Measurements from ENCODE around the gene POSTN.

The POSTN gene

GRCh38 chr13:37598597-37598996, at the start of gene POSTN:
POSTN (minus strand) TSS chr13:37598768; CDS start chr13:37598726, 42 bp downstream.
- TF ChIP-seq CTCF (IDR thresholded peaks at IDR 0.05; ENCODE audit: insufficient read depth, low read length, poor library complexity, severe bottlenecking), result no peak
- Histone ChIP-seq H3K4me3 (replicated peaks; ENCODE audit: low read depth, low read length) (no peak within 1 kb of the TSS), H3K27me3 (replicated peaks; ENCODE audit: control insufficient read depth, insufficient read depth, low read length) (no peaks in the 10 kb centered on the region), H3K36me3 (ENCODE audit: control insufficient read depth, insufficient read depth, low read length) (no peaks in the 10 kb centered on the region)
- DNase-seq (ENCODE audit: extremely low read depth, insufficient read length), result no peak

- Histone ChIP-seq H3K4me3 (replicated peaks; ENCODE audit: low read depth, low read length) (no peak overlapping the region), H3K36me3 (ENCODE audit: control insufficient read depth, insufficient read depth, low read length) (no peaks in the 10 kb centered on the region), H3K27me3 (replicated peaks; ENCODE audit: control insufficient read depth, insufficient read depth, low read length) (no peaks in the 10 kb centered on the region)
- TF ChIP-seq CTCF (IDR thresholded peaks at IDR 0.05; ENCODE audit: insufficient read depth, low read length, poor library complexity, severe bottlenecking), result no peak
- no peak for DNase-seq (ENCODE audit: extremely low read depth, insufficient read length)
Measured at GRCh38 chr13:37647031-37647650, 48.6 kb upstream of the POSTN start.

GRCh38 chr13:37646531-37646930, 48.0 kb upstream of the POSTN start:
- Histone ChIP-seq H3K4me3 (replicated peaks; ENCODE audit: low read depth, low read length) (no peak overlapping the region), H3K27me3 (replicated peaks; ENCODE audit: control insufficient read depth, insufficient read depth, low read length) (no peaks in the 10 kb centered on the region), H3K36me3 (ENCODE audit: control insufficient read depth, insufficient read depth, low read length) (no peaks in the 10 kb centered on the region)
- TF ChIP-seq CTCF (IDR thresholded peaks at IDR 0.05; ENCODE audit: insufficient read depth, low read length, poor library complexity, severe bottlenecking), result no peak
- no peak for DNase-seq (ENCODE audit: extremely low read depth, insufficient read length)

DNA sequence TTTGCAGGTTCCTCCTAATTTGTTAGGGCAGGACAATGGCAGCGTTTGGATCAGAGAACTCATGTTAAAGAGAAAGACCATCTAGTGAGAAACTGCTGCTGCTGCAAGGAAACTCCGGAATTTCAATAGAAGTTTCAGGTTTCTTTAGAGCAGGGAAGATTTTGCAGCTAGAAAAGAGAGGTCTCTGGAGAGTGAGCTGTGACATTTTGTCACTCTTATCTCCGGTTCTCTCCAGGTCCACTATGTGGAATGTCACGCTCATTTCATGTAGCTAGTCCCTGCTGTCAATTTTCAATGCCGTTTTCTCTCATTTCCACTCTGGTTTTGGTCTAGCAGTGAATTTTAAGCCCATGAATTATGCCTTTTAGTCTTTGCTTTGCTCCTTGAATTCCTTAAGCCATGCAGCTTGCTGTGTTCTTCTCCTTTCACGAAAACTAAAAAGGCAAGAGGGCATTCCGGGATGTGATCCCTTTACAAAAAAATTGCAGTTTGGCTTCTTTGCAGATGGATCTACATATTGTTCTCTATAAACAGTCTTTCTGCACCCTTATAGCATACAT, 46.7 kb upstream of the POSTN start:
- TF ChIP-seq CTCF (IDR thresholded peaks at IDR 0.05; ENCODE audit: insufficient read depth, low read length, poor library complexity, severe bottlenecking), result no peak
- Histone ChIP-seq H3K4me3 (replicated peaks; ENCODE audit: low read depth, low read length) (no peak overlapping the region), H3K27me3 (replicated peaks; ENCODE audit: control insufficient read depth, insufficient read depth, low read length) (no peaks in the 10 kb centered on the region), H3K36me3 (ENCODE audit: control insufficient read depth, insufficient read depth, low read length) (no peaks in the 10 kb centered on the region)
- DNase-seq (ENCODE audit: extremely low read depth, insufficient read length), result no peak

DNA sequence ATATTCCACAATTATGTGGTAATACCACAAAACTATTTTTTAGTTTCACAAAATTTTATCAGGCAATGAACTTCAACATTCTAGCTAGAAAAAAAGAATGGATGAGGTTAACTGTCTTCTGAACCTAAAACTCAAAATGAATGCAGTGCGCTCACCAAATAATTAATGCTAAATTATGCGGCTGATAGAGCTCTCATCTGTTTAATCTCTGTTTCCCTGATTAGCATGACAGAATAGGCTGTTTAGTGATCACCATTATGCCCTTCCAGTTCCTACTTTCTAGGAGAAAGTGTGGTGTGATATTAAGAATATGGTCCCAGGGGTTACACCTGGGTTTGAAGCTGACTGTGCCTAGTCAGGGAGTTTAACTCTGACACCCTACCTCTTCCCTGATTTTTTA, 42.8 kb upstream of the POSTN start:
- Histone ChIP-seq H3K36me3 (ENCODE audit: control insufficient read depth, insufficient read depth, low read length) (no peaks in the 10 kb centered on the region), H3K4me3 (replicated peaks; ENCODE audit: low read depth, low read length) (no peak overlapping the region), H3K27me3 (replicated peaks; ENCODE audit: control insufficient read depth, insufficient read depth, low read length) (no peaks in the 10 kb centered on the region)
- no peak for TF ChIP-seq CTCF (IDR thresholded peaks at IDR 0.05; ENCODE audit: insufficient read depth, low read length, poor library complexity, severe bottlenecking)
- DNase-seq (ENCODE audit: extremely low read depth, insufficient read length), result no peak
